HG03196 (cell line): ENCODE results near the gene CTNNAL1.

Experiments used
- ATAC-seq: cut with Tn5 transposase; IDR thresholded peaks from one replicate; pipeline ENCODE4 v1.9.1; 2021; ENCODE audit not compliant: unreplicated experiment

CTNNAL1 gene

GRCh38 chr9:108894225-108894997, 118.9 kb downstream of the CTNNAL1 start:
- ATAC-seq, result no peak
